SKM-1 (cell line): ENCODE results near the gene MSI2.

Source experiments
- DNase-seq: peaks from one replicate; lab custom pipeline; 2025; ENCODE audit not compliant: unreplicated experiment; lab: John Stamatoyannopoulos, UW

Gene MSI2

DNA sequence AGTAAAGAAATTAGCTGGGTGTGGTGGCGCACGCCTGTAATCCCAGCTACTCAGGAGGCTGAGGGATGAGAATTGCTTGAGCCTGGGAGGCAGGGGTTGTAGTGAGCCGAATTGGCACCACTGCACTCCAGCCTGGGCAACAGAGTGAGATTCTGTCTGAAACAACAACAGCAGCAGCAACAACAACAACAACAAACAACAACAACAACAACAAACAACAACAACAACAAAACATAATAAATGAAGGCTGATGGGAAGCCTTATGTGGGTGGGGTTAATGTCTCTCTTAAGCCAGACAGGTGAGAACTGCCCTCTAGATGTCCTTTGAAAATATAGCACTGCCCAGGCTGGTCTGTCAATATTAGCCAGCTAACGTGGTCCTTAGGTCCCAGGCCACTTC is 107.3 kb downstream of the MSI2 start:
- no peak for DNase-seq

DNA sequence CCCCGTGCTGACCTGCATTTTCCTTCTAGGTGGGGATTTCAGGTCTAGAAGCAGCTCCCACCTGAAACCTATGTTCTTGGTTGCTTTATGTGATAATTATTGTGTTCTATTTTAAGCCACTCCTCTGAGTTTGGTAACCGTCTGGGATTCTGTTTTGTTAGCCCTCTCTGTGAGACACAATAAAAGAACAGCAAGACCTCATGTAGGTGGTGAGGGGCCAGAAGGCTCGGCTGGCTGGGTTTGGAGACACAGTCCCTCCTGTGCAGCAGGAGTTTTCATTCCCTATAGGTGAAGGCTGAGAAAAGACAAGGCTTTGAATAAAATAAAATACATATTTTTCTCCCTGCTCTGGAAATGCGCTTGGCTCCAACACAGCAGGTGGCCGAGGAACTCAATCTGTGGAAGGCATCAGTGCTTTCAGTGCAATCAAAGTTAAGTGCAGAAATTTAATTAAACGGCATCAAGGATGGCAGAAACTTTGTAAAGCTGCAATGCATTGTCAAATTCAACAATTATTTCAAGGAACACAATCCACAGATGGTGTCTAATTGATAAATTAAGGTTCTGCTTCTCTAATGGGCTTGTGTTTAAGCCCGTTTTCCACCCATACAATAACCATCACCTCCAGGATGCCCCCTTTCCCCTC is 107.8 kb downstream of the MSI2 start:
- DNase-seq: no peak

DNA sequence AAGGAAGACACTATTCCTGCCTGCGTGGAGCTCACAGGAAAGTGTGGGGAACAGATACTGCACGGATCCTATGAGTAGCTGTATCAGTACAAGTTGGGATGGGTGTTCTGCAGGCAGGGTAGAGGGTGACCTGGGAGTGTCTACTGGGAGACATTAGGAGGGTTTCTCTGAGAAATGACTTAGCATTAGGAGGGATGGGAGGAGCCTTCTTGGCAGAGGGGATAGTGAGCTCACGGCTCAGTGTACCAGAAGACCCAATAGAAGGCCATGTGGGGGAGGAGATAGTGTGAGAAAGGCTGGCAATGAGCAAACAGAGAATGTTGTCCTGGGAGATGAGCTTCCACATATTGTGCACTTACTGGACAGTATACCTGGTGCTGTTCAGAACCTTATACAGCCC is 109.1 kb downstream of the MSI2 start:
- DNase-seq: no peak

DNA sequence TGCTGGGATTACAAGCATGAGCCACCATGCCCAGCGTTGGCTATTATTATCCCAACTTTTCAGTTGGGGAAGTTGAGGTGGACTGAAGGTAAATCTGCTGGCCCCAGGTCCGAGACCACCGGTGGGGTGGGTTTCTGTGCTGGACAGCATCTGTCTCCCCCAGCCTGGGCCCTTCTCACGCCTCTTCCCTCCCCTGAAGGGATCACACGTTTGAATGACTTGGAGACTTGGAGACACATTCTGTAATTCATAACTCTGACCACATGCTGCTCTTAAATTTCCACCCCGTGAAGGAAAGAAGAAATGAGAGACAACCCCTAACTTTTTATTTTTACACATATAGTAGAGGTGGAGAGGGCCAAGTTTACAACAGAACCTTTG is 109.8 kb downstream of the MSI2 start:
- DNase-seq: no peak

DNA sequence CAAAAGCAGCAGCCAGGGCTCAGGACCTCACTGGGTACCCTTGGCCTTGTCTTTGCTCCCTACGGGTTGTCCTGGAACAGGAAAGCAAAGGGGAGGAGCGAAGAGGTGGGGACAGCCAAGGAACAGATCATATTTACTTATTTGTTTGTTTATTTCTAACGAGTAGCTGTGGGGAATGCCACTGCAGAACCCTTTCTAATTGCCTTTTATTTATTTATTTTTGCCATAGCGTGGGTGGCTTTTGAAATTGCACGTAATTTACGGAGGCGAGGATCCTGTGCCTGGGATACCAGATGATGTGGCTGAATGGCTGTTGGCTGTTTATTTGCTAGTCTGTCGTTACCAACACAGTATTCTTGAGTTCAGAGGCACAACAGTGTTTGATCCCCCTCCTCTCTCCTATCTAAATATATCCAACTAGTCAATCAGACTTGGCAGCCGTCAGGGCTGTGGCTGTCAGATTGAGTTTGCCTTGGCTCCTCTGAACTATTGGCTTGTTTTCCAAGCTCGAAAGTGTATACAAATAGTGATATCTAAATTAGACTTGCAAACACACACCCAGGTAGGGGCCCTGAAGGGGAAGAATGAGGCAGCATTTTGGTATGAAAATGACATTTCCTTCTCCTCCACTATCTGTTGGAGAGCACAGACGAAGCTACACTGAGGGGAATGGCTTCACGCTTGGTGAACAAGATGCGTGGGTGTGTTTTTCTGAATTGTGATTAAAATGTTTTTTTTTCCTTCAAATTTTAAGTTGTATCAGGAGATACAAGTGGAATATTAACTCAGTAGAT is 110.4 kb downstream of the MSI2 start:
- no peak for DNase-seq

DNA sequence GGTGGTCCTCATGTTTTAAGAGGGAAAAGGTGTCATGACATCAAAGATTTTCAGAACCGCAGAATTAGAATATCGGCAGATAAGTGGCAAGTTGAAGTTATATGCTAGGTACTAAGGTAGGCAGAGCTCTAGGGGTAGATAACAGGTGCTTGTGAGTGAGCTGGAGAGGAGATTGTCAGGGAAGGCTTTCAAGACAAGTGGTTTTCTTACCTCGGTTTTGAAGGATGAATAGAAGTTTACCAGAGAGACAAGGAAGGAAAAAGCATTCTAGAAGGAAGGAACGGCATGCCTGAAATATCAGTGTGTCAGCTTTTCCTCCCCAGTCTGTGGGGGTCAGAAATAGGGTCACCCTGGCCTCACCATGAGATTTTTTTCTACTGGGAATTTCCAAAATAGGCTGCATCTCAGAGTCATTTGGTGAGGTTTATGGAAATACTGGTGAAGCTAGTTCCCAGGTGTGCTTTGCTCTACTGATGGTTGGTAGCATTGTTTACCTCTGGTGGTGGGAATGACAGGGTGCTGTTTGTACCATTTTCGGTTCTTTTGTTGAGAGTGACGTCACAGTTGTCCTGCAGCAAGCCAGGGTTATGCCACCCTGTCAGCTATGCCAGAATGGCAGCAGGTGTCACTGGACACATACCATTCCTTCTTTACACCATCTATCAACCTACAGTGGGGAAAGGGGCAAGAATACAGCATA is 112.5 kb downstream of the MSI2 start:
- no peak for DNase-seq

DNA sequence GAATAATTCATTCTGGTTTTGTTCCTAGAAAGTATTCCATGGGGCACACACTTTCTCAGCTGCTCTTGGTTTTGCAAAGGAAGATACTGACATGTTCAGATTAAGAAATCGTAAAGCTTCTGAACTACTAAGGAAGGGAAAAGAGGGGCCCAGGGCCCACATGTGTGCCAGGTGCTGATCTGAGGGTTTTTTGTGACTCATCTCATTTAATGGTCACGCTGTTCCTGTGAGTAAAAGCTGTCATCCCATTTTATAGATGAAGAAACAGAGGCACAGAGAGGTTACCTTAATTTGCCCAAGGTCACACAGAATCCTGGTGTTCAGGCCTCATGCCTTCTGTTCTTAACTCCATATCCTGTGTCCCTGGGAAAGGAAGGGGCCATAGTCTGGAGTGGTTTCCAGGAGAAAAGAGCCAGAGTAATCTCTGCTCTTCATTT is 113.2 kb downstream of the MSI2 start:
- DNase-seq: no peak

DNA sequence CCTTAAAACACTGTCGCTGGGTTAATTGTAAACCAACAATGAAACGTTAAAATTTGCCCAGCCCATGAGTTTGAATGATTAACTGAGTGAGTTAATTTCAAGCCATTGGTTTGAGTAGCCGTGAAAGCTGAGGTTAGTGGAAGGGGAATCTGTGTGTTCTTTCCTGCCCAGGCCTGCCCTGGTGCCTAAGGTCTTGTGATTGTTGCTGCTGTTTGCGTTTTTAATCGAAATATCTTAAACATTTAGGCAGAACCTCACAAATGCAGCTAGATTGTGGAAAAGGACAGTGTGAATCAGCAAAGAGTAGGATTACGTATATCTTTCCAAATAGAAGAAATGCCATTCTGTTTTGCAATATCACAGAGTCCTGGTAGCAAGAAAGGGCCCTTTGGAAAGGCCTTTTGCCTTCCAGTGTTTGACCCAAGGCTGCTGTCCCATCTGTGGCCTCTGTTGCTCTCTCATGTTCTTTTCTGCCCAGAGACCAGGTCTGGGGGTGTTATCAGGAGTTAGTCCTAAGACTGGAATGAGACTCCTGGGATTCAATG is 113.8 kb downstream of the MSI2 start:
- DNase-seq: no peak

DNA sequence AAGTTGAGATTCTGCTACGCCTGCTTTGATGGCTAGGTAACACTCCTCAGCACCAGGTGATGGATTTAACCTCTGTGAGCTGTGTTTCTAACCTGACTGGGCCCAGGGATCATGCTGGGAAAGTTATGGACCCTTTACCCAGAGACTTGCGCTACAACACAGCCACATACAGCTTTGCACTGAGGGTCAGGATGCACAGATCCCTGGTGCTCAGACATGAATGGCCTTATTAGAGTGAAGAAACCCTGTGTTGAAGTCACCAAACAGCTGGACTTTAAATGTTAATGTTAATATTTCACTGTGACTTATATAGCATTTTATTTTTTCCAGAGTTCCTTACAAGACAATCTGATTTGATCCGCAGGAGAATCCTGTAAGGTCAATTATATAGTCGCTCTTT is 114.3 kb downstream of the MSI2 start:
- DNase-seq: no peak

DNA sequence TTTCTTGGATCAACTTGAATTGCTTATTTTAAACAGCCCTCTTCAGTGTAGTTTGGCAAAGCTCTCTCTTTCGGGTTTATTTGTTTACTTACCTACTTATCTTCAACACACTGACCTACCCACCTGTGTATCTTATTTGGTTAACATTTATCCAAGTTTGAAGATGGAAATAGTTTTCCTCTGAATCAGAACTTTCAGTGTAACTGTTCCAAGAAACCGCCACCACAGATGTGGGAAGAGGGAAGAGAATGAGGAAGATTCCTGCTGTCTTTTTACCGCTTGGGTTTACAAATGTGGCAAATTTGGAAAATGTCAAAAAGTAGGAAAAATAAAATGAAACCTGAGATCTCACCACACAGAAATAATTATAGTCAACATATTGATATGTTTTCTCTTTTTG is 115.8 kb downstream of the MSI2 start:
- DNase-seq: no peak

DNA sequence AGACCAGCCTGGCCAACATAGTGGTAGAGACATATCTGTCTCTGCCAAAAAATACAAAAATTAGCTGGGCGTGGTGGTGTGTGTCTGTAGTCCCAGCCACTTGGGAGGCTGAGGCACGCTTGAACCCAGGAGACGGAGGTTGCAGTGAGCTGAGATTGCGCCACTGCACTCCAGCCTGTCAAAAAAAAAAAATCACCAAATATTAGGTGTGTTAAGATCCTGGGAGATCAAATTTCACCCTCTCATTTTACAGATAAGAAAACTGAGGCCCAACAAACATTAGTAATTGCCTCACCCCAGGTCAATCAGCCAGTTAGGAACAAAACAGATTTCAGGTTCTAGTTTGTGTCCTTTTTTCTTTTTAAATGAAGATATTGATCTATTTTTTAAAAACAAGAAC is 116.7 kb downstream of the MSI2 start:
- no peak for DNase-seq

DNA sequence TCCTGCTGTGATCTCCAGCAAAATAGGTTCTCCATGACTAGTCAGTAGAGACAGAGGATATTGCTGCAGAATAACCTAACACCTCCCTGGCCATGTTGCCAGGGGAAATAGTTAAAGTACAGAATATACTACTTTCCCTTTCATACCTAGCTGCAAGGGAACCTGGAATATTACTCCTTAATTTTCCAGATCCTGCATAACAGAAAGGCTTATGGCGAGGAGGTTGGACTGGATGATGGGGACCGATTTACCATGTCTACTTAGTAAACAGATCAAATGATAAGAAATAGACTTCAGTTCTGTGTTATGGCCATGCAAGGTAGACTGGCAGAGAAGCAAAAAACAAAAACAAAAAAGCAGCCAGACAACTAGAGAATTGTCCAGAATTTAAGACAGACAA is 117.4 kb downstream of the MSI2 start:
- DNase-seq: no peak

DNA sequence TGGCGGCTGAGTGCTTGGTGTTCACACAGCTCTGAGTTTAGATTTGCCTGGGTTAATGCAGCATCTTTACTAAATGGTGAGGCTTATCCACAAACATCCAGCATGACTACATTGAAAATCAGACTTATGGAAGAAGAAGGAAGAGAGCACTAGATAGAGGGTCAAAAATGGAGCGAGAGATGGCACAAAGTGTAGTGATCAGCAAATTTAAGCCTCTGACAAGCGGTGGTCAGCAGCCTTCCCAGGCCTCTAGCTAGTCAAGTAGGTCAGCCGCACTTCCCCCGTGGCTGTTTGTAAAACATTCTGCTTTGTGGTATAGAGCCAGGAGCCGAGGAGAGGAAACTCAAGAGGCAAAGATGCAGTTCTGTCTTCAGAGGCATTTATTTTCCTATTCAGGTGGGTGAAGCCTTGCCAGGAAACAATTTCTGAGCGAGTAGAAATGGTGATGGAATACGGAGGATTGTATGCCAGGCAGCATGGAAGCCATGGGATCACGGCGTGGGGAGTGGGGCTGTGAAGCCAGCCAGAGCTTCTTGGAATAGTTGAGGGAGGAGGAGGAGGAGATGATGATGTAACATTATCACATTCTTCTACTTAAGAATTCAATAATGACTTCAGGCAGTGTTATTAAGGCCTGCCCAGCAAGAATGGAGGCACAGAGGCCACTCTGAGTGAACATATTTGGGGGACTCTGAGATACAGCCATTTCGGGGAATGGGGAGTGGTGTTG is 118.9 kb downstream of the MSI2 start:
- no peak for DNase-seq

DNA sequence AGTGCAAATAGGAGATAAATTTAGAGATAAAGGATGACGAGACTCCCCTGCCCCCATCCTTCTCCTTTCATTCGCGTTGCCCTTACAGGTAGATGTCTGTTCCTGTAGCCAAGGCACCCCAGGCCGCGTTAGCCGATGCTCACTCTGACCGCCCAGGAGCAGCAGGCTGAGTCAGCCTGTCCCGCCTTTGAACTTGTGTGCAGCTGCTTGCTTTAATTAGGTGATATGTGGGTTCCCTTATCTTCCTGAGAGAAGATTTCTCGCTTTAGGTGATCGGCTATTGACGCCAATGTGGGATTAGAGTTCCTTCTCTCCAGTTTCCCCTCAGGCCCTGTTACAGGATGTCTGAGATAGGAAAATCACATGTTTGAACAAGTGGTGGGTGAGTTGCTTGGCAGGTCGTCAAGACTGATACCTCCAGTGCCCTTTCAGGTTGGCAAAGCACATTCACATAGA is 119.5 kb downstream of the MSI2 start:
- no peak for DNase-seq

DNA sequence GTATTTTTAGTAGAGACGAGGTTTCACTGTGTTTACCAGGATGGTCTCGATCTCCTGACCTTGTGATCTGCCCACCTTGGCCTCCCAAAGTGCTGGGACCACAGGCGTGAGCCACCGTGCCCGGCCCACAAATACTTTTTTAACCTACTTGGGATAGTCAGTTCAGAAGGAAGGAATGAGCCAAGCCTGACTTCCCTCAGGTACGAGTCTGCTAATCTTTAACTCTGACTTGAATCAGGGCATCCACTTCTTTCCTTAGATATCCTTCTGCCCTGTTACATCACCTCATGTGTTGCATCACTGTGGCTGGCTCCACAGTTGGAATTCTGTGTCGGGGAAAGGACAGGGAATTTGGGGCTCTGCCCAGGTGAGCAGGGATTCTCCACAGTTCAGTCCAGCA is 120.8 kb downstream of the MSI2 start:
- DNase-seq: no peak

DNA sequence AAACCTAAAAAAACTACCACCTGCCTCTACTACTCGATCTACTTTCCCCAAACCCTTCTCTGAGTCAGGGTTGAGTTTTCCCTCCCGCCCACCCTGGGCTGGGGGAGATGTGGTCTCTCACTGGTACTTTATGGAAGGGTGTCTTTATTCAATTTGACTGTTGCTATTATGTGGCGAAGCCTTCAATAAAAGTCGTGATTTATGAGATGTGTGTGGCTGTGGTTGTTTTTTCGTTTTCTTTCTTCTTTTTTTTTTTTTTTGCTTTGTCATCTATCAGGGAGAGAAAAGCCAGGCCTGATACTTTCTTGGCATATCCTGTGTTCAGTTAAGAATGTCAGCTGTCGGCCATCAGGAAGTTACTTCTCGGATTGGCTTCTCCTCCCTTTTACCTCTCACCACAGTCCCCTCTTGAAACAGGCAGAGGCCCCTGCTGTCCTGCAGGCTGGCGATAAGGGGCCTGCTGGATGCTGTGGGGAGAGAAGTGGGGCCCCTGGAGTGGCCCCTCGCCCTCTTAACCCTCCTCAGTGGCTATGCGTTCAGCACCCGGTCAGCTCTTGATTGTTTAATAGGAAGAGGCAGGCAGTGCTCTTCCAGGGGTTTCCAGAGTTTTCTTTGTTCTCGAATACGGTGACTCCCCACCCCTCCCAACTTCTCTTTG is 123.0 kb downstream of the MSI2 start:
- no peak for DNase-seq

DNA sequence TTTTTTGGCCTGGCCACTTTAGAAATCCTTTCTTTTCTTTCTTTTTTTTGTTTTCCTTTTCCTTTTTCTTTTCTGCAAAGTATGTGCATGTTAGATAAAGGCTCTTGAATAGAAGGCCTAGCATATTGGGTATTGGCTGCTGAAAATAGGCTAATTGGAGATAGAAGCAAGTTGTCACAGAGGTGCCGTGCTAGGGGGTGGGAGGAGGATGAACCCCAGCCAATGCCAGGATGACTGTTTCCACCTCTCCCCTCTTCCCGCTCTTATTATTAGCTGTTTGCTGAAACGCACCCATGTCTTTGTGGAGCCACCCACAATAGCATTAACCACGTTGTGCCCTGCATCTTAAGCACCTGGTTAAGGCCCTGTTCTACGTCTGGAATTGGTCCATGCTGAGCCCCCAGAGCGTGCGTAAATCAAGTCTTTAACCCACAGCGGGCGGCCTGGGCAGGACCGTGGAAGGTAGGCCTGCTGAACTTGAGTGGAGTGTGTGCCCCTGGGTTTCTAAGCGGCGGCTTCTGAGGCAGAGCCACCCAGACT is 123.6 kb downstream of the MSI2 start:
- DNase-seq: no peak

DNA sequence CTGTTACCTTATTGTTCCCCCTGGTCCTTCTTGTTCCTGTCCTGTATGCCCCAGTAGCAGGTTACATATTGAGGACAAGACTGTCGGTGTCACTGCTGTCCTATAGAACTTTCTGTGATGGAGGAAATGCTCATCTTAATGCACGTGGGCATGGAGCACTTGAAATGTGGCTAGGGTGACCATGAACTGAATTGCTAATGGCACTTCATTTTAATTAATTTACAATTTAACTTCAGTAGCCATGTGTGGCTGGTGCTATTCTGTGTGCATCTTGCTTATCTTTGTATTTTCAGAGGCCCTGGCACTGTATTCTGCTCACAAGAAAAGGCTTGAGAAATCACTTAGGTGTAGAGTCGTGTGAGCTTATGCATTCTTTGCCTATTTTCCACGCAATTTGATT is 125.2 kb downstream of the MSI2 start:
- DNase-seq: no peak

DNA sequence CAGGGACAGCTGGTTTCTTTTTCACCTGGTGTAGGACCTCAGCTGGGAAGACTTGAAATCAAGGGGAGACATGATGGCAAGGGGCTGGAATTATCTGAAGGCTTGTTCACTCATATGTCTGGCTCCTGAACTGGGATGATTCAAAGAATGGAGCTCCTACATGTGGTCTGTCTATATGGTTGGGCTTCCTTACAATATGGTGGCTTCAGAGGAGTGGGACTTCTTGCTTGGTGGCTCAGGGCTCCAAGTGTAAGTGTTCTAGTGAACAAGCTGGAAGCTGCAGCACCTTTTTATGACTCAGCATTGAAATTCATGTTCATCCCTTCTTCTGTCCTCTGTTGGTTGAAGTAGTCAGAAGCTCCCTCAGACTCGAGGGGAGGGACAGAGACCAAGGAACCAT is 127.9 kb downstream of the MSI2 start:
- no peak for DNase-seq

DNA sequence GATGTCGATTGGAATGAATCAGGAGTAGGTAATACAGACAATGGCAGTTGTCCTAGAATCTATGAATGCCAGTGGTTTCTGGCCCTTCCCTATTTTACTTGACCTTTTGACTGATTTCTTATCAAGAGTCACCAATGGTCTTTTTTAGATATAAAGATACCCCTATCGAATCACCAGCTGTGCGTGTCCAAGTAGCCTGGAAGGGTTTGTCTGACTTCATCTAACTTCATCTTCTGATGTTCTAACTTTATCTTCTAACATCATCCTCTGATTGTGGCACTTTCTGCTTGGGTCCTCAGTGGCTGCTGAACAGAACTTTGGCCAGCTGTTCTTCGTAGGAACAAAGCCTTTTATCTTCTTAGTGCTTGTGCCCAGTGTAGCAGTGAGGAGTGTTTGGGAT is 129.7 kb downstream of the MSI2 start:
- DNase-seq: no peak
